ENCODE data around the gene RIT1.

DNA sequence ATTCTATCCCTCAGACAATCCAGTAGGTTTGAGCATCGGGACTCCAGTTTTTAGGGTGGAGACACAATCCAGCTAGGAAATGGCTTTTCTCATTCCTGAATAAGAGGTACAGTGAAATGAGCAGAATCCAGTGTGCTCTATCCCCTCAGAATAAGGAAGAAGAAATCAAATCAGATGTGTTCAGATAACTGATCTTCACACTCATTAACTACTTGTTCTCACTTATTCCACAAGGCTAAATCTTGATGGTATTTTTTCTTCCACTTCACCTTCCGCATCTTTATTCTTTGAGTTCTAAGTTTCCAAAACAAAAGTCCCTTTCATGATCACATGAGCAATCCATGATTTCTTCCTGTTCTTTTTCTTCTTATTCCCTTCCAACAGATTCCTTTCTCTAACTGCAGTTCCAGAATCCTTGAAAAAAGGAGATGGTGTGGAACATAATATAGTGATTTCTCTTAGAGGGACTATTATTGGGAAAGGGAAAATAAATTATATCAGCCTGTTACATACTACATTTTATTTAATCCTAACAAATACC is 50.1 kb downstream of the RIT1 start:
- TF ChIP-seq, protein P1, sequence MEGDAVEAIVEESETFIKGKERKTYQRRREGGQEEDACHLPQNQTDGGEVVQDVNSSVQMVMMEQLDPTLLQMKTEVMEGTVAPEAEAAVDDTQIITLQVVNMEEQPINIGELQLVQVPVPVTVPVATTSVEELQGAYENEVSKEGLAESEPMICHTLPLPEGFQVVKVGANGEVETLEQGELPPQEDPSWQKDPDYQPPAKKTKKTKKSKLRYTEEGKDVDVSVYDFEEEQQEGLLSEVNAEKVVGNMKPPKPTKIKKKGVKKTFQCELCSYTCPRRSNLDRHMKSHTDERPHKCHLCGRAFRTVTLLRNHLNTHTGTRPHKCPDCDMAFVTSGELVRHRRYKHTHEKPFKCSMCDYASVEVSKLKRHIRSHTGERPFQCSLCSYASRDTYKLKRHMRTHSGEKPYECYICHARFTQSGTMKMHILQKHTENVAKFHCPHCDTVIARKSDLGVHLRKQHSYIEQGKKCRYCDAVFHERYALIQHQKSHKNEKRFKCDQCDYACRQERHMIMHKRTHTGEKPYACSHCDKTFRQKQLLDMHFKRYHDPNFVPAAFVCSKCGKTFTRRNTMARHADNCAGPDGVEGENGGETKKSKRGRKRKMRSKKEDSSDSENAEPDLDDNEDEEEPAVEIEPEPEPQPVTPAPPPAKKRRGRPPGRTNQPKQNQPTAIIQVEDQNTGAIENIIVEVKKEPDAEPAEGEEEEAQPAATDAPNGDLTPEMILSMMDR (IDR thresholded peaks at IDR 0.05): no peak
- TF ChIP-seq POLR2A (IDR thresholded peaks at IDR 0.05): no peak

All from testis (tissue), 2 donors.